C4-2B (cell line): ENCODE data around the gene RHPN2.
"Not testable (repeated sequence)": the region's sequence is repeated elsewhere in the genome, so short reads cannot be mapped to it uniquely, and the experiment has no call there.

ENCODE experiments used
- ZFX ChIP-seq: fragments of 450-650 bp; IDR thresholded peaks from 2 replicates; pipeline ENCODE4 v1.6.1; 2017
- TF ChIP-seq, protein P1 (sequence below): fragments of 450-650 bp; conservative IDR thresholded peaks from 2 replicates; pipeline ENCODE4 v1.5.1; 2017; ENCODE audit warnings: mild to moderate bottlenecking

DNA sequence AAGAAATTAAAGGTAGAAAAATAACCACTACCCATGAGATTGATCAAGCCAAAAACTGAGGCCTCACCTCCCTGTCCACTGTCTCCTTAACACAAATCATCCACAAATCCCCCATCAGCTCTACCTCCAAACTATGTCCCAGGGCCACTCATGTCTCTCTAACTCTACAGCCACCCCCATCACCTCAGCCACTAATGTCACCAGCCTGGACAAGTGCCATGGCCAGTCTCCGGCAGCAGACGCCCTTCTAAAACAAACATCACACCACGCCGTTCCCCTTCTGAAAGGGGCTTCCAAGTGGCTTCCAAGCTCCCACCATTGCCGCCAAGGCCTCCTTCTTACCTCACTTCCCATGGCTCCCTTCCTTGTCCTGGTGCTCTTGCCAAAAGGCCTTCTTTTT lies 76.4 kb downstream of the RHPN2 start:
- TF ChIP-seq, protein P1, sequence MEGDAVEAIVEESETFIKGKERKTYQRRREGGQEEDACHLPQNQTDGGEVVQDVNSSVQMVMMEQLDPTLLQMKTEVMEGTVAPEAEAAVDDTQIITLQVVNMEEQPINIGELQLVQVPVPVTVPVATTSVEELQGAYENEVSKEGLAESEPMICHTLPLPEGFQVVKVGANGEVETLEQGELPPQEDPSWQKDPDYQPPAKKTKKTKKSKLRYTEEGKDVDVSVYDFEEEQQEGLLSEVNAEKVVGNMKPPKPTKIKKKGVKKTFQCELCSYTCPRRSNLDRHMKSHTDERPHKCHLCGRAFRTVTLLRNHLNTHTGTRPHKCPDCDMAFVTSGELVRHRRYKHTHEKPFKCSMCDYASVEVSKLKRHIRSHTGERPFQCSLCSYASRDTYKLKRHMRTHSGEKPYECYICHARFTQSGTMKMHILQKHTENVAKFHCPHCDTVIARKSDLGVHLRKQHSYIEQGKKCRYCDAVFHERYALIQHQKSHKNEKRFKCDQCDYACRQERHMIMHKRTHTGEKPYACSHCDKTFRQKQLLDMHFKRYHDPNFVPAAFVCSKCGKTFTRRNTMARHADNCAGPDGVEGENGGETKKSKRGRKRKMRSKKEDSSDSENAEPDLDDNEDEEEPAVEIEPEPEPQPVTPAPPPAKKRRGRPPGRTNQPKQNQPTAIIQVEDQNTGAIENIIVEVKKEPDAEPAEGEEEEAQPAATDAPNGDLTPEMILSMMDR, result not testable (repeated sequence)
- TF ChIP-seq ZFX, result not testable (repeated sequence)
